MM.1S (cell line): ENCODE measurements around the gene DEFB127.
A peak's percentile ranks its signal among the peaks of the same experiment; 100 is the strongest.

ENCODE experiments used
- DNase-seq: peaks from one replicate; pipeline ENCODE4 v3.0.0-alpha.2; 2015
- H2AFZ ChIP-seq: fragments of 300-600 bp; sonication (generic); 2 replicates; pipeline ENCODE4 v1.6.0; 2016; ENCODE audit warnings: antibody characterized with exemption, low read length
- H3F3A ChIP-seq: fragments of 300-600 bp; sonication (generic); 2 replicates; pipeline ENCODE4 v1.6.1; 2016; ENCODE audit warnings: mild to moderate bottlenecking, antibody characterized with exemption, low read length, moderate library complexity, mixed read lengths; ENCODE audit not compliant: insufficient read depth
- H3K27ac ChIP-seq: fragments of 300-600 bp; sonication (generic); 2 replicates; pipeline ENCODE4 v1.5.1; 2016; ENCODE audit warnings: mild to moderate bottlenecking, low read length
- H3K27me3 ChIP-seq: fragments of 300-600 bp; sonication (generic); replicated peaks from 2 replicates; pipeline ENCODE4 v1.6.0; 2016; ENCODE audit warnings: low read length; ENCODE audit not compliant: insufficient read depth
- H3K36me3 ChIP-seq: fragments of 300-600 bp; sonication (generic); replicated peaks from 2 replicates; pipeline ENCODE4 v1.6.1; 2016; ENCODE audit warnings: mild to moderate bottlenecking, low read length, mixed read lengths; ENCODE audit not compliant: insufficient read depth
- H3K4me1 ChIP-seq: fragments of 300-600 bp; sonication (generic); 2 replicates; pipeline ENCODE4 v1.6.1; 2016; ENCODE audit warnings: low read length, mixed read lengths
- H3K4me2 ChIP-seq: fragments of 300-600 bp; sonication (generic); 2 replicates; pipeline ENCODE4 v1.6.0; 2016; ENCODE audit warnings: low read depth, low read length
- H3K4me3 ChIP-seq: fragments of 300-600 bp; sonication (generic); 2 replicates; pipeline ENCODE4 v1.5.1; 2016; ENCODE audit warnings: low read length, mixed read lengths
- H3K79me2 ChIP-seq: fragments of 300-600 bp; sonication (generic); 2 replicates; pipeline ENCODE4 v1.6.1; 2016; ENCODE audit warnings: mixed run types, low read length, mixed read lengths
- H3K9ac ChIP-seq: fragments of 300-600 bp; sonication (generic); 2 replicates; pipeline ENCODE4 v1.6.1; 2016; ENCODE audit warnings: low read length, mixed read lengths
- H3K9me2 ChIP-seq: fragments of 300-600 bp; sonication (generic); replicated peaks from 2 replicates; pipeline ENCODE4 v1.6.1; 2016; ENCODE audit warnings: mild to moderate bottlenecking, low read length, mixed read lengths; ENCODE audit not compliant: insufficient read depth
- H3K9me3 ChIP-seq: fragments of 300-600 bp; sonication (generic); replicated peaks from 2 replicates; pipeline ENCODE4 v1.6.1; 2016; ENCODE audit warnings: mild to moderate bottlenecking, low read length, mixed read lengths; ENCODE audit not compliant: insufficient read depth
- H4K20me1 ChIP-seq: fragments of 300-600 bp; sonication (generic); 2 replicates; pipeline ENCODE4 v1.6.1; 2016; ENCODE audit warnings: mild to moderate bottlenecking, low read length, moderate library complexity, mixed read lengths; ENCODE audit not compliant: insufficient read depth
- EZH2 ChIP-seq: fragments of 300-600 bp; sonication (generic); optimal IDR thresholded peaks from 2 replicates; pipeline ENCODE3; 2017; ENCODE audit warnings: low read depth, mild to moderate bottlenecking, antibody characterized with exemption, low read length, mixed read lengths
- EZH2phosphoT487 ChIP-seq: fragments of 300-600 bp; sonication (generic); IDR thresholded peaks from 2 replicates; pipeline ENCODE4 v1.6.1; 2018; ENCODE audit warnings: antibody characterized with exemption, low read length
- TF ChIP-seq, protein P1 (sequence below): fragments of 300-600 bp; sonication (generic); IDR thresholded peaks from 2 replicates; pipeline ENCODE4 v1.5.1; 2016; ENCODE audit warnings: antibody characterized with exemption, low read length, mixed read lengths

DEFB127 gene

DNA sequence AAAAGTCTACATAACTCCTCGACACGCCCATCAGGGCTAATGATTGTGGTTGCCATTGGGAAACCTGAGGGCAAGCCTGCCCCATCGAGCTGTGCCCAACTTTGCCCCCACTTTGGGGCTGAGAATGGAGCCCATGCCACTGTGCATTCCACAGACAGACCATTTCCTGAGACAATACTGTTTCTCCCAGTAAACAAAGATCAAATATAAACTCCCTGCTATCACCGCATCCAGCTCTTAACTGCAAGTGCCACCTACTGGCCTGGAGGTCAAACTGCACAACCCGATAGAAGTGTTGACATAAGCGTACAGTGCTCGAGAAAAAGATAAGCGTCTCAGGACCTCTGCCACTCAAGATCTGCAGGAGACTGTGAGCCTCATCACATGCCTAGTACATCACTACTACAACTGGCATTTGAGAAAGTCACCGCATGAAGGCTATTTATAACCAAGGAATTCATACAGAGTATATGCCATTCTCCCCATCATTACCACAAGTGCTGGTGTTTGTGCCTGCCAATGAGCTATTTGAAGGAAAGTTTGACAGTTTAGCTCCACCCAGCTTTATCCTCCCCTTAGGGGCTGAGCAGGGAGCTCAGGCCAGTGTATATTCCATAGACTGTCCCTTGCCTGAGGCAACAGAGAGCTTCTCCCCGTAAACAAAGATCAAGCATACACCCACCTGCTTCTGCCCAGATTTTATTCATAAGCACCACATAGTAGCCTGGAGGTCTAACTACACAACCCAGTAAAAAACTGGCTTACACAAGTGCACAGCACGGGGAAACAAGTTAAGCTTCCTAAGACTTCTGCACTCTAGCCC lies 19.4 kb upstream of the DEFB127 start:
- Histone ChIP-seq H3K79me2 (no peaks in the 10 kb centered on the region), H3F3A (no peaks in the 10 kb centered on the region), H3K9ac (no peak overlapping the region), H3K9me3 (no peaks in the 10 kb centered on the region), H4K20me1 (no peaks in the 10 kb centered on the region), H3K27me3 (no peaks in the 10 kb centered on the region), H3K4me1 (no peaks in the 10 kb centered on the region), H3K4me2 (peak overlapping the region; percentile 40; the same call in 1 of the 2 replicates), H3K9me2 (no peaks in the 10 kb centered on the region), H3K27ac (no peak overlapping the region), H3K36me3 (no peaks in the 10 kb centered on the region), H3K4me3 (peak overlapping the region; percentile 36; the same call in 1 of the 2 replicates), H2AFZ (peak overlapping the region; percentile 64)
- TF ChIP-seq, protein P1, sequence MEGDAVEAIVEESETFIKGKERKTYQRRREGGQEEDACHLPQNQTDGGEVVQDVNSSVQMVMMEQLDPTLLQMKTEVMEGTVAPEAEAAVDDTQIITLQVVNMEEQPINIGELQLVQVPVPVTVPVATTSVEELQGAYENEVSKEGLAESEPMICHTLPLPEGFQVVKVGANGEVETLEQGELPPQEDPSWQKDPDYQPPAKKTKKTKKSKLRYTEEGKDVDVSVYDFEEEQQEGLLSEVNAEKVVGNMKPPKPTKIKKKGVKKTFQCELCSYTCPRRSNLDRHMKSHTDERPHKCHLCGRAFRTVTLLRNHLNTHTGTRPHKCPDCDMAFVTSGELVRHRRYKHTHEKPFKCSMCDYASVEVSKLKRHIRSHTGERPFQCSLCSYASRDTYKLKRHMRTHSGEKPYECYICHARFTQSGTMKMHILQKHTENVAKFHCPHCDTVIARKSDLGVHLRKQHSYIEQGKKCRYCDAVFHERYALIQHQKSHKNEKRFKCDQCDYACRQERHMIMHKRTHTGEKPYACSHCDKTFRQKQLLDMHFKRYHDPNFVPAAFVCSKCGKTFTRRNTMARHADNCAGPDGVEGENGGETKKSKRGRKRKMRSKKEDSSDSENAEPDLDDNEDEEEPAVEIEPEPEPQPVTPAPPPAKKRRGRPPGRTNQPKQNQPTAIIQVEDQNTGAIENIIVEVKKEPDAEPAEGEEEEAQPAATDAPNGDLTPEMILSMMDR: peak; percentile 71
- TF ChIP-seq EZH2phosphoT487: no peak
- DNase-seq: peak; percentile 62

DNA sequence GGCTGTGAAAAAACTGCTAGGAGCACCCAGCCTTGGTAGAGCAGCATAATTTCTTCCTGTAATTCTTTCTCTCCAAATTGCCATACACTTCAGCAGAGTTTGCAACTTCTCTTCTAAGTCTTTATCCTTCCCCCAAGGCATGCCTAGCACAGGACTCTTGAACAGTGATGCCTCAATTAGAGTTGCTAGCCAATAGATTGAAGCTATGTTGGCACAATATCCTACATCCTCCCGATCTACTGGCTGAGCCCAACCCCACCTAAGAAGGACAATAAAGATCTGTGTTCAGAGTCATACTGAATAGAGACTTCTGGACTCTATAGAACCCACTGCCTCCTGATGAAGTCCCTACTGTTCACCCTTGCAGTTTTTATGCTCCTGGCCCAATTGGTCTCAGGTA lies 15.0 kb upstream of the DEFB127 start, which contains the start of gene DEFB126:
DEFB126 (plus strand) TSS at position 301 of the 400 bp plus-strand sequence; CDS start at position 340, 39 bp downstream.
- H3K4me3 ChIP-seq: no peak within 1 kb of the TSS
- no peak for TF ChIP-seq EZH2phosphoT487
- no peak for TF ChIP-seq EZH2
- TF ChIP-seq, protein P1: no peak
- no peaks in the 10 kb centered on the region for H3K27me3 ChIP-seq
- H2AFZ ChIP-seq: no peak within 1 kb of the TSS
- H3K9me3 ChIP-seq: no peaks in the 10 kb centered on the region
- no peaks in the 10 kb centered on the region for H4K20me1 ChIP-seq
- no peaks in the 10 kb centered on the region for H3K79me2 ChIP-seq
- H3K36me3 ChIP-seq: no peaks in the 10 kb centered on the region
- no peaks in the 10 kb centered on the region for H3K4me1 ChIP-seq
- no peak within 1 kb of the TSS for H3K9ac ChIP-seq
- no peaks in the 10 kb centered on the region for H3F3A ChIP-seq
- DNase-seq: no peak
- no peaks in the 10 kb centered on the region for H3K9me2 ChIP-seq
- H3K27ac ChIP-seq: no peak within 1 kb of the TSS
- no peak within 1 kb of the TSS for H3K4me2 ChIP-seq

DNA sequence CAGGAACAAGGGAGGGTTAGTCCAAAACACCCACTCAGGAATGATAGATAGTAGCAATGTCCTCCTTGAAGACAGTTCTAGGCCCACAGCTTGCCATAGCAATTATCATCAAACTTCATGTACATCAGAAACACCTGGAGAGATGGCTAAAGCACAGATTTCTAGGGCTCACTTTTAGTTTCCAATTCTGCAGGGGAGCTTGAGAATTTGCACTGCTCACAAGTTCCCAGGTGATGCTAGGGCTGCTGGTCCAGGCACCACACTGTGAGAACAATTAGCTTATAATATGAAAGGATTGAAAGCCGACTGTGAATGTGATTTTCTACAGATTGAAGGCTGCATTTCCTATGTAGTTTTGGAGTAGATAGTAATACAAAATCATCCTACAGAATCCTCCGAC lies 11.4 kb upstream of the DEFB127 start:
- Histone ChIP-seq H3K9me2 (no peaks in the 10 kb centered on the region), H3F3A (no peaks in the 10 kb centered on the region), H3K79me2 (no peaks in the 10 kb centered on the region), H3K4me1 (no peaks in the 10 kb centered on the region), H3K9ac (no peak overlapping the region), H4K20me1 (no peaks in the 10 kb centered on the region), H3K4me2 (no peak overlapping the region), H3K4me3 (no peak overlapping the region), H3K27me3 (no peaks in the 10 kb centered on the region), H3K27ac (no peak overlapping the region), H3K36me3 (no peaks in the 10 kb centered on the region), H3K9me3 (no peaks in the 10 kb centered on the region), H2AFZ (no peak overlapping the region)
- TF ChIP-seq, protein P1: no peak
- TF ChIP-seq EZH2phosphoT487 (no peak), EZH2 (no peak)
- no peak for DNase-seq
